Measurements from ENCODE around the gene NSG2. TPM values are rescaled to one million over a fixed set of nuclear protein-coding genes. Genes with fewer than 3 reads are reported as not detected.
"Not testable (repeated sequence)": the region's sequence is repeated elsewhere in the genome, so short reads cannot be mapped to it uniquely, and the experiment has no call there.

The NSG2 gene
- total RNA-seq, 2 experiments from 2014 or later = not detected

- TF ChIP-seq, protein P1, sequence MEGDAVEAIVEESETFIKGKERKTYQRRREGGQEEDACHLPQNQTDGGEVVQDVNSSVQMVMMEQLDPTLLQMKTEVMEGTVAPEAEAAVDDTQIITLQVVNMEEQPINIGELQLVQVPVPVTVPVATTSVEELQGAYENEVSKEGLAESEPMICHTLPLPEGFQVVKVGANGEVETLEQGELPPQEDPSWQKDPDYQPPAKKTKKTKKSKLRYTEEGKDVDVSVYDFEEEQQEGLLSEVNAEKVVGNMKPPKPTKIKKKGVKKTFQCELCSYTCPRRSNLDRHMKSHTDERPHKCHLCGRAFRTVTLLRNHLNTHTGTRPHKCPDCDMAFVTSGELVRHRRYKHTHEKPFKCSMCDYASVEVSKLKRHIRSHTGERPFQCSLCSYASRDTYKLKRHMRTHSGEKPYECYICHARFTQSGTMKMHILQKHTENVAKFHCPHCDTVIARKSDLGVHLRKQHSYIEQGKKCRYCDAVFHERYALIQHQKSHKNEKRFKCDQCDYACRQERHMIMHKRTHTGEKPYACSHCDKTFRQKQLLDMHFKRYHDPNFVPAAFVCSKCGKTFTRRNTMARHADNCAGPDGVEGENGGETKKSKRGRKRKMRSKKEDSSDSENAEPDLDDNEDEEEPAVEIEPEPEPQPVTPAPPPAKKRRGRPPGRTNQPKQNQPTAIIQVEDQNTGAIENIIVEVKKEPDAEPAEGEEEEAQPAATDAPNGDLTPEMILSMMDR (conservative IDR thresholded peaks at IDR 0.05; ENCODE audit: low read length) = no peak
- no peak for TF ChIP-seq EZH2phosphoT487 (IDR thresholded peaks at IDR 0.05; ENCODE audit: borderline replicate concordance, low read depth, low read length)
- intact Hi-C loops (cut with micrococcal nuclease; ENCODE audit: unreplicated experiment) = no loop called here
Measured at GRCh38 chr5:174146556-174146955, 101.0 kb downstream of the NSG2 start.

GRCh38 chr5:174147012-174147411 lies 101.5 kb downstream of the NSG2 start:
- H3K9me3 ChIP-seq (ENCODE audit: low read length); DNase-seq (ENCODE audit: low spot score); H2AFZ ChIP-seq (ENCODE audit: low read length); H3K36me3 ChIP-seq (ENCODE audit: insufficient read depth, low read length); CTCF ChIA-PET (ENCODE audit: unreplicated experiment); intact Hi-C loops (cut with micrococcal nuclease; ENCODE audit: unreplicated experiment); POLR2A ChIA-PET; H3K27ac ChIP-seq (ENCODE audit: low read depth, low read length, poor library complexity, severe bottlenecking); H3K4me1 ChIP-seq (ENCODE audit: insufficient read depth, low read length, poor library complexity, severe bottlenecking); H3K4me3 ChIP-seq (ENCODE audit: low read depth, low read length, poor library complexity, severe bottlenecking); H4K20me1 ChIP-seq (ENCODE audit: insufficient read depth, low read length); H3K4me2 ChIP-seq (ENCODE audit: low read length); H3K79me2 ChIP-seq (ENCODE audit: insufficient read depth, low read depth, low read length); BruUV-seq (replicated peaks); H3K9me2 ChIP-seq (ENCODE audit: insufficient read depth, low read length): not testable (repeated sequence)

More at GRCh38 chr5:174146556-174146955, 101.0 kb downstream of the NSG2 start:
- no TSS peak for BruUV-seq (replicated peaks)
- no peaks in the 10 kb centered on the region for H3K79me2 ChIP-seq (ENCODE audit: insufficient read depth, low read depth, low read length)
- H3K9me2 ChIP-seq (ENCODE audit: insufficient read depth, low read length) = no peaks in the 10 kb centered on the region
- no peak overlapping the region for H3K4me3 ChIP-seq (ENCODE audit: low read depth, low read length, poor library complexity, severe bottlenecking)
- H3K36me3 ChIP-seq (ENCODE audit: insufficient read depth, low read length) = no peaks in the 10 kb centered on the region
- no peak overlapping the region for H2AFZ ChIP-seq (ENCODE audit: low read length)
- H4K20me1 ChIP-seq (ENCODE audit: insufficient read depth, low read length) = no peaks in the 10 kb centered on the region
- no peaks in the 10 kb centered on the region for H3K9me3 ChIP-seq (ENCODE audit: low read length)
- ChIA-PET POLR2A (no interaction called here), CTCF (ENCODE audit: unreplicated experiment) (no interaction called here)
- H3K27ac ChIP-seq (ENCODE audit: low read depth, low read length, poor library complexity, severe bottlenecking) = no peak overlapping the region
- no peak overlapping the region for H3K4me2 ChIP-seq (ENCODE audit: low read length)
- no peak for DNase-seq (ENCODE audit: low spot score)
- H3K4me1 ChIP-seq (ENCODE audit: insufficient read depth, low read length, poor library complexity, severe bottlenecking) = no peaks in the 10 kb centered on the region

- Histone ChIP-seq H2AFZ (ENCODE audit: low read length) (no peak overlapping the region), H3K27ac (ENCODE audit: low read depth, low read length, poor library complexity, severe bottlenecking) (no peak overlapping the region), H3K4me1 (ENCODE audit: insufficient read depth, low read length, poor library complexity, severe bottlenecking) (no peaks in the 10 kb centered on the region), H3K9me2 (ENCODE audit: insufficient read depth, low read length) (no peaks in the 10 kb centered on the region), H4K20me1 (ENCODE audit: insufficient read depth, low read length) (no peaks in the 10 kb centered on the region), H3K4me3 (ENCODE audit: low read depth, low read length, poor library complexity, severe bottlenecking) (no peak overlapping the region), H3K36me3 (ENCODE audit: insufficient read depth, low read length) (no peaks in the 10 kb centered on the region), H3K79me2 (ENCODE audit: insufficient read depth, low read depth, low read length) (no peaks in the 10 kb centered on the region), H3K4me2 (ENCODE audit: low read length) (no peak overlapping the region), H3K9me3 (ENCODE audit: low read length) (no peaks in the 10 kb centered on the region)
- CTCF ChIA-PET (ENCODE audit: unreplicated experiment) = no interaction called here
- BruUV-seq (replicated peaks) = no TSS peak
- no peak for TF ChIP-seq EZH2phosphoT487 (IDR thresholded peaks at IDR 0.05; ENCODE audit: borderline replicate concordance, low read depth, low read length)
- TF ChIP-seq, protein P1 (conservative IDR thresholded peaks at IDR 0.05; ENCODE audit: low read length) = no peak
- intact Hi-C loops (cut with micrococcal nuclease; ENCODE audit: unreplicated experiment) = no loop called here
- DNase-seq (ENCODE audit: low spot score) = no peak
- POLR2A ChIA-PET = interaction anchor here (0.6 to 0.7 kb wide), 3 partner anchors 66 to 223 kb away, joined by 3 to 4 read pairs (median 3); no protein-coding TSS in a partner anchor
Measured at GRCh38 chr5:174147551-174147950, 102.0 kb downstream of the NSG2 start.
